Measurements from ENCODE around the gene LGR4.

GRCh38 chr11:27495710-27496300 is 23.2 kb upstream of the LGR4 start:
- no peak for TF ChIP-seq RCOR1 (conservative IDR thresholded peaks at IDR 0.05; ENCODE audit: low read depth, low read length)
- TF ChIP-seq CTCF (IDR thresholded peaks at IDR 0.05 in 2 of 3, conservative IDR thresholded peaks at IDR 0.05 in 1 of 3; ENCODE audit: control insufficient read depth in 2 of 3, extremely low read depth in 1 of 3, insufficient read depth in 1 of 3, low read depth in 3 of 3, low read length in 3 of 3) = no peak
- no peak for TF ChIP-seq ZBTB33 (IDR thresholded peaks at IDR 0.05)
- TF ChIP-seq SP1 (IDR thresholded peaks at IDR 0.05; ENCODE audit: low read depth, low read length) = no peak
- no peak for TF ChIP-seq BACH1 (IDR thresholded peaks at IDR 0.05; ENCODE audit: borderline replicate concordance)

Data from GM12878 (cell line).